Natural killer cell (primary cell): Measurements from ENCODE around the gene FBXO44. TPM values are rescaled to one million over a fixed set of nuclear protein-coding genes. Genes with fewer than 3 reads are reported as not detected.

Source experiments
- ATAC-seq, 3 donors: fragments of 150-1000 bp in 2 of 3; fragments of 200-7000 bp in 1 of 3; cut with Tn5 transposase; 1 replicate in 1 of 3; 2 replicates in 2 of 3; pipeline ENCODE4 v1.10.0; 2021; ENCODE audit warnings: mild to moderate bottlenecking in 2 of 3, moderate library complexity in 2 of 3
- DNase-seq, 2 donors: peaks; one replicate each; pipeline versions ENCODE4 v3.0.0 to v3.0.0-alpha.2; 2013 to 2021; ENCODE audit warnings: mixed read lengths in 1 of 2
- H3K27ac ChIP-seq: one replicate; pipeline ENCODE4 v1.5.1; 2013; ENCODE audit warnings: mild to moderate bottlenecking, low read length
- H3K27me3 ChIP-seq: one replicate; pipeline ENCODE4 v1.6.1; 2013; ENCODE audit warnings: low read length; ENCODE audit not compliant: control insufficient read depth, insufficient read depth
- H3K36me3 ChIP-seq: one replicate; pipeline ENCODE4 v1.6.1; 2013; ENCODE audit warnings: low read length; ENCODE audit not compliant: control insufficient read depth, insufficient read depth
- H3K4me1 ChIP-seq: one replicate; pipeline ENCODE4 v1.6.1; 2013; ENCODE audit warnings: low read length; ENCODE audit not compliant: control insufficient read depth, insufficient read depth
- H3K4me3 ChIP-seq: one replicate; pipeline ENCODE4 v1.5.1; 2013; ENCODE audit warnings: low read length
- H3K9me3 ChIP-seq: one replicate; pipeline ENCODE4 v1.6.1; 2013; ENCODE audit warnings: low read length; ENCODE audit not compliant: control insufficient read depth, insufficient read depth
- H3K27ac Mint-ChIP-seq, 2 donors: one replicate each; pipeline ENCODE4 v1.8.0; 2022; ENCODE audit warnings: mild to moderate bottlenecking in 2 of 2, mixed read lengths in 2 of 2, moderate library complexity in 1 of 2
- H3K27me3 Mint-ChIP-seq, 2 donors: one replicate each; pipeline ENCODE4 v1.8.0; 2022; ENCODE audit warnings: low read depth in 2 of 2, mixed read lengths in 2 of 2
- H3K36me3 Mint-ChIP-seq: one replicate; pipeline ENCODE4 v1.8.0; 2022; ENCODE audit warnings: mixed read lengths
- H3K4me1 Mint-ChIP-seq, 2 donors: one replicate each; pipeline ENCODE4 v1.8.0; 2022; ENCODE audit warnings: mixed read lengths in 2 of 2
- H3K4me3 Mint-ChIP-seq: one replicate; pipeline ENCODE4 v1.8.0; 2022; ENCODE audit warnings: mild to moderate bottlenecking, moderate library complexity, mixed read lengths
- H3K9me3 Mint-ChIP-seq, 2 donors: one replicate each; pipeline ENCODE4 v1.8.0; 2022; ENCODE audit warnings: mixed read lengths in 2 of 2
- WGBS: methylation state at CpG from one replicate; pipeline ENCODE4 v1.1.7; 2013; ENCODE audit warnings: missing lambda C conversion rate; ENCODE audit not compliant: insufficient coverage; 5-methylcytosine and 5-hydroxymethylcytosine counted together
- intact Hi-C: fragments of 100-400 bp; cut with micrococcal nuclease; formaldehyde crosslinking; loops from one replicate; pipeline ENCODE4 v1.14.2; 2022
- total RNA-seq, 4 donors: library from RNA; stranded (reverse); fragments of 120-200 nt in 1 of 4; gene quantifications; one replicate each; pipeline versions ENCODE4 v1.2.3 to v1.2.4, GENCODE V29; 2013 to 2022
- TF ChIP-seq, protein P1 (sequence below): fragments of 200-600 bp; IDR thresholded peaks from one replicate; pipeline ENCODE4 v1.8.0; 2022; ENCODE audit warnings: antibody characterized with exemption

Gene FBXO44
- total RNA-seq, 3 donors from 2014 or later (not counting 1 experiment from before 2014, with no cell fraction given): 57.6 to 79.1 (median 69.8) TPM

DNA sequence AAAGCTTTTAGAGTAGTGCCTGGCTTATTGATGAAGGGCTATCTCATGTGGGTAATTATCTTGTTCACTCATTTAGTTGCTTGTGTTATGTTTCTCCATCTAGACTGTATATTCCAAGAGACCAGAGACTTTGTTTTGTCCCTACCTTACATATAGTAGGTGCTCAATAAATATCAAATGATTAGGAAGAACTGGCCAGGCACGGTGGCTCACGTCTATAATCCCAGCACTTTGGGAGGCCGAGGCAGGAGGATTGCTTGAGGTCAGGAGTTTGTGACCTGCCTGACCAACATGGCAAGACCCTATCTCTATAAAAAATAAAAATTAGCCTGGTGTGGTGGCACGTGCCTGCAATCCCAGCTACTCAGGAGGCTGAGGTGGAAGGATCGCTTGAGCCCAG lies 9.4 kb upstream of the FBXO44 start:
- Histone ChIP-seq H3K27me3 (no peaks in the 10 kb centered on the region), H3K9me3 (no peaks in the 10 kb centered on the region), H3K36me3 (no peaks in the 10 kb centered on the region), H3K4me1 (peaks cover 19% of the 10 kb centered on the region), H3K27ac (no peak overlapping the region), H3K4me3 (no peak overlapping the region)
- Mint-ChIP-seq H3K9me3 (no peaks in the 10 kb centered on the region), H3K4me1 (peaks cover 0 to 17% of the 10 kb centered on the region in 2 donors), H3K36me3 (no peaks in the 10 kb centered on the region), H3K27me3 (no peaks in the 10 kb centered on the region), H3K27ac (no peak overlapping the region), H3K4me3 (no peak overlapping the region)
- DNase-seq (no peak), ATAC-seq (no peak)
- WGBS: 100% methylated on average over 2 of the region's 5 CpGs
- TF ChIP-seq, protein P1, sequence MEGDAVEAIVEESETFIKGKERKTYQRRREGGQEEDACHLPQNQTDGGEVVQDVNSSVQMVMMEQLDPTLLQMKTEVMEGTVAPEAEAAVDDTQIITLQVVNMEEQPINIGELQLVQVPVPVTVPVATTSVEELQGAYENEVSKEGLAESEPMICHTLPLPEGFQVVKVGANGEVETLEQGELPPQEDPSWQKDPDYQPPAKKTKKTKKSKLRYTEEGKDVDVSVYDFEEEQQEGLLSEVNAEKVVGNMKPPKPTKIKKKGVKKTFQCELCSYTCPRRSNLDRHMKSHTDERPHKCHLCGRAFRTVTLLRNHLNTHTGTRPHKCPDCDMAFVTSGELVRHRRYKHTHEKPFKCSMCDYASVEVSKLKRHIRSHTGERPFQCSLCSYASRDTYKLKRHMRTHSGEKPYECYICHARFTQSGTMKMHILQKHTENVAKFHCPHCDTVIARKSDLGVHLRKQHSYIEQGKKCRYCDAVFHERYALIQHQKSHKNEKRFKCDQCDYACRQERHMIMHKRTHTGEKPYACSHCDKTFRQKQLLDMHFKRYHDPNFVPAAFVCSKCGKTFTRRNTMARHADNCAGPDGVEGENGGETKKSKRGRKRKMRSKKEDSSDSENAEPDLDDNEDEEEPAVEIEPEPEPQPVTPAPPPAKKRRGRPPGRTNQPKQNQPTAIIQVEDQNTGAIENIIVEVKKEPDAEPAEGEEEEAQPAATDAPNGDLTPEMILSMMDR: no peak
- intact Hi-C loops: no loop called here

DNA sequence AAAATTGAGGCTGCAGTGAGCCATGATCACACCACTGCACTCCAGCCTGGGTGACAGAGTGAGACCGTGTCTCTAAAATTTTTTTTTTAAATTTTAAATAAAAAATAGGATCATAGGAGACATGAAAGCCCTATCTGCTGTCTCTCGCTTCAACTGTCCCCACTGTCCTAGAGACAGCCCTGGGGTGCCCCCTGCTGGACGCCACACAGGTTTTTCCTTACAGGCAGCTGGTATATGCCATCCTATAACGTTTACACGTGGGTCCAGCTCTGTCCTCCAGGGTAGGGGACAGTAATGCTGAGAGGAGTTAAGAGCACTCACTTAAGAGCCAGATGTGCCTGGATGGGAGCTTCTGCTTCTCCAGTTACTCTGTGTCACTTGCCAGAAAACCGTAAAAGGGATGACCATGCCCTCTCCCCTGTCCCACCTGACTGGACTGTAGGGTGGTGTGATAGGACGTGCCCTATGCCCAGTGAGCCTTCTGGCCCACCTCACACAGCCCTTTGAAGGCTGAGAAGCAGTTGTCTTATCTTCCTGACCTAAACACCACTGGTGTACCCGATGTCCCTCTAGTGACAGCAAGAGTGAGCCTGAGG lies 8.9 kb upstream of the FBXO44 start:
- intact Hi-C loops: no loop called here

DNA sequence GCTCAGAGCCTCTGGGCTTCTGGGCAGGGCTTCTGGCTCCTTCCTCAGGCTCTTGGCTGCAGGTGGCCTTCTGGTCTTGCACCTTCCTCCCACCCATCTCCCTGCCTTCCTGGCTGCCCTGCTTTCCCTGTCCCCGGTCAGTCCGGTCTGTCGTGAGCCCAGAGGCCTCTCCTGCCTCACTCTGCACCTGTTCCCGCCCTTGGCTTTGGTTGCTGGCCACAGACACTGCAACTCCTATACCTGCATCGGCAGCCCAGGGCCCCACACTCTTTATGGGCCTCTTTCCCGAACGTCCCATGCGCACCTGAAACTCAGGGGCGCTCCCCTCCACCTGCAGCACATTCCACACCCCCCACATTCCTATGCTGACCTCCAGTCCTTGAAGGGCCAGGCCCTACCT lies 8.4 kb upstream of the FBXO44 start:
- TF ChIP-seq, protein P1: no peak
- Mint-ChIP-seq H3K9me3 (no peaks in the 10 kb centered on the region), H3K4me1 (peaks cover 7 to 27% of the 10 kb centered on the region in 2 donors), H3K36me3 (no peaks in the 10 kb centered on the region), H3K27ac (peak overlapping the region in 1 of 2 donors; percentile 40), H3K4me3 (no peak overlapping the region), H3K27me3 (no peaks in the 10 kb centered on the region)
- ATAC-seq (no peak), DNase-seq (no peak)
- intact Hi-C loops: no loop called here
- H3K4me3 ChIP-seq: no peak overlapping the region
- H3K27me3 ChIP-seq: no peaks in the 10 kb centered on the region
- H3K4me1 ChIP-seq: peaks cover 29% of the 10 kb centered on the region
- H3K27ac ChIP-seq: no peak overlapping the region
- H3K9me3 ChIP-seq: no peaks in the 10 kb centered on the region
- H3K36me3 ChIP-seq: no peaks in the 10 kb centered on the region
- 94% methylated on average over 9 of the region's 9 CpGs for WGBS

More for the DNA sequence above, 8.9 kb upstream of the FBXO44 start:
- H3K27ac Mint-ChIP-seq: peak overlapping the region in 1 of 2 donors; percentile 40
- H3K36me3 Mint-ChIP-seq: no peaks in the 10 kb centered on the region
- no peaks in the 10 kb centered on the region for H3K9me3 Mint-ChIP-seq
- H3K27me3 Mint-ChIP-seq: no peaks in the 10 kb centered on the region
- H3K4me3 Mint-ChIP-seq: no peak overlapping the region
- TF ChIP-seq, protein P1: peak; percentile 81
- peak; percentile 26 to 55 (median 34) for ATAC-seq
- no peak overlapping the region for H3K4me3 ChIP-seq
- WGBS: 37% methylated on average over 7 of the region's 8 CpGs
- H3K4me1 Mint-ChIP-seq: peaks cover 2 to 22% of the 10 kb centered on the region in 2 donors
- H3K4me1 ChIP-seq: peaks cover 23% of the 10 kb centered on the region
- peak; percentile 72 to 87 for DNase-seq
- H3K27me3 ChIP-seq: no peaks in the 10 kb centered on the region
- no peaks in the 10 kb centered on the region for H3K36me3 ChIP-seq
- no peak overlapping the region for H3K27ac ChIP-seq
- H3K9me3 ChIP-seq: no peaks in the 10 kb centered on the region

DNA sequence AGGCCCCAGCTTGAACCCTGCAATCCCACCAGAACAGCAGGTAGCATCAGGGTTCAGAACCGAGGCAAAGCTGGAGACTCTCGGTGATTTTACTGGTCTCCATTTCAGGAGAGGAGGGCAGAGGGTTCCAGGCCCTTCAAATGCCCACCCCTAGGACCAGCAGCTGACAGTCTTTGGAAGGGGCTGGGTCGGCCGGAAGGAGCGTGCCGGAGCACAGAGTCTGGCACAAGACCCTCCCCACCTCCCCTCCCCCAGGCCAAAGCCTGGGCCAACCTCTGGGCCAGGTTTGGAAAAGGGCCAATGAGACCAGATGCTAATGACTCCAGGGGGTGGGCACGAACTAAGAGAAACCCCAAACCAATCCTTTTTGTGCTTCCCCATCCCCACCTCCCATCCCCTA lies 7.3 kb upstream of the FBXO44 start:
- no peak for ATAC-seq
- Mint-ChIP-seq H3K4me3 (no peak overlapping the region), H3K27ac (no peak overlapping the region), H3K4me1 (peaks cover 9 to 33% of the 10 kb centered on the region in 2 donors), H3K9me3 (no peaks in the 10 kb centered on the region), H3K36me3 (no peaks in the 10 kb centered on the region), H3K27me3 (no peaks in the 10 kb centered on the region)
- Histone ChIP-seq H3K9me3 (no peaks in the 10 kb centered on the region), H3K27me3 (no peaks in the 10 kb centered on the region), H3K4me3 (no peak overlapping the region), H3K27ac (no peak overlapping the region), H3K4me1 (peaks cover 32% of the 10 kb centered on the region), H3K36me3 (no peaks in the 10 kb centered on the region)
- WGBS: 86% methylated on average over 7 of the region's 7 CpGs
- TF ChIP-seq, protein P1: no peak
- intact Hi-C loops: no loop called here
- no peak for DNase-seq
